AG04449 (cell line): Measurements from ENCODE around the gene CRISPLD2.
"Not testable (repeated sequence)": the region's sequence is repeated elsewhere in the genome, so short reads cannot be mapped to it uniquely, and the experiment has no call there.

Experiments
- CTCF ChIA-PET: fragments of 350-600 bp; formaldehyde crosslinking; extraction: SDS; loops from one replicate; lab custom pipeline; 2021; ENCODE audit warnings: antibody characterized with exemption; lab: Yijun Ruan, JAX
- POLR2A ChIA-PET: fragments of 400-600, 350-600 bp; formaldehyde crosslinking; extraction: SDS; loops from one replicate; lab custom pipeline; 2020; ENCODE audit warnings: antibody characterized with exemption, inconsistent platforms; lab: Yijun Ruan, JAX
- DNase-seq: peaks from one replicate; pipeline ENCODE4 v3.0.0-alpha.2; 2010; ENCODE audit warnings: low read depth, low spot score
- H3K4me3 ChIP-seq: 2 replicates; pipeline ENCODE4 v1.5.1; 2011; ENCODE audit warnings: low read depth, mild to moderate bottlenecking, control low read depth, low read length
- TF ChIP-seq, protein P1 (sequence below): IDR thresholded peaks from one replicate; pipeline ENCODE4 v1.5.1; 2011; ENCODE audit warnings: mild to moderate bottlenecking, moderate library complexity, low read length, control low read depth, inconsistent platforms; ENCODE audit not compliant: insufficient read depth; ENCODE audit errors: missing control alignments

The CRISPLD2 gene

DNA sequence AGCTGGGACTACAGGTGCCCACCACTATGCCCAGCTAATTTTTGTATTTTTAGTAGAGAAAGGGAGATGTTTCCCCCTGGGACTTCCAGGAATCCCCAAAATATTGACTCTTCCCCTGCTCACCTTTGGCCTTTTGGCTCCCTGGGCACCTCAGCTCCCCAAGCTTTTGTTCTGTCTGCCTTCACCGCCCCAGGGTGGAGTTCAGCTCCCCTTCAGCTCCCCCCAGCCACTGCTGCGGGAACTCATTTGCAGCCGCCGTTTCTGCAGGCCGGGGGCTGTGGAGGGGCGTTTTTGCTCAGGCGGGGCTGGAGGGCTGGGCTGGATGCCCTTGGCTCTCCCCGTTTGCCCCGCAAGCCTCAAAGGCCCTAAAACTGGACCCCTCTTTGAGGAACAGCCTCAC lies 47.9 kb downstream of the CRISPLD2 start:
- no peak overlapping the region for H3K4me3 ChIP-seq
- ChIA-PET CTCF (no interaction called here), POLR2A (no interaction called here)
- TF ChIP-seq, protein P1, sequence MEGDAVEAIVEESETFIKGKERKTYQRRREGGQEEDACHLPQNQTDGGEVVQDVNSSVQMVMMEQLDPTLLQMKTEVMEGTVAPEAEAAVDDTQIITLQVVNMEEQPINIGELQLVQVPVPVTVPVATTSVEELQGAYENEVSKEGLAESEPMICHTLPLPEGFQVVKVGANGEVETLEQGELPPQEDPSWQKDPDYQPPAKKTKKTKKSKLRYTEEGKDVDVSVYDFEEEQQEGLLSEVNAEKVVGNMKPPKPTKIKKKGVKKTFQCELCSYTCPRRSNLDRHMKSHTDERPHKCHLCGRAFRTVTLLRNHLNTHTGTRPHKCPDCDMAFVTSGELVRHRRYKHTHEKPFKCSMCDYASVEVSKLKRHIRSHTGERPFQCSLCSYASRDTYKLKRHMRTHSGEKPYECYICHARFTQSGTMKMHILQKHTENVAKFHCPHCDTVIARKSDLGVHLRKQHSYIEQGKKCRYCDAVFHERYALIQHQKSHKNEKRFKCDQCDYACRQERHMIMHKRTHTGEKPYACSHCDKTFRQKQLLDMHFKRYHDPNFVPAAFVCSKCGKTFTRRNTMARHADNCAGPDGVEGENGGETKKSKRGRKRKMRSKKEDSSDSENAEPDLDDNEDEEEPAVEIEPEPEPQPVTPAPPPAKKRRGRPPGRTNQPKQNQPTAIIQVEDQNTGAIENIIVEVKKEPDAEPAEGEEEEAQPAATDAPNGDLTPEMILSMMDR = no peak
- DNase-seq = no peak

DNA sequence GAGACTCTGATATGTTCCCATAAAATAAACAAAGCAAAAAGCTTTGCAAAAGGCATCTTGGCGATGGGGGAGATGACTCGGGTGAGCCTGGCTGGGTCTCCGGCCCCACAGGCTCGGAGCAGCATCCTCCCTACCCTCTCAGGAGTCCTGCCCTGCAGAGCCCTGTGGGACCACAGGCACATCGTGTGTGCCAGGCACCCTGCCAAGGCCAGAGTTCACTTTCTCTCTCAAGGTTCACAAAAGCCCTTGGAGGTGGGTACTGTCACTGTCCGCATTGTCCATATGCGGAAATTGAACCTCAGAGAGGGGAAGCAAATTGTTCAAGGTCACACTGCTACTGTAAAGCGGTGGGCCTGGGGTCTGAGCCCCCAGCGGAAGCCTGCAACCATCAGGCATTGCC lies 48.5 kb downstream of the CRISPLD2 start:
- ChIA-PET POLR2A (no interaction called here), CTCF (no interaction called here)
- no peak for DNase-seq
- TF ChIP-seq, protein P1 = no peak
- no peak overlapping the region for H3K4me3 ChIP-seq

DNA sequence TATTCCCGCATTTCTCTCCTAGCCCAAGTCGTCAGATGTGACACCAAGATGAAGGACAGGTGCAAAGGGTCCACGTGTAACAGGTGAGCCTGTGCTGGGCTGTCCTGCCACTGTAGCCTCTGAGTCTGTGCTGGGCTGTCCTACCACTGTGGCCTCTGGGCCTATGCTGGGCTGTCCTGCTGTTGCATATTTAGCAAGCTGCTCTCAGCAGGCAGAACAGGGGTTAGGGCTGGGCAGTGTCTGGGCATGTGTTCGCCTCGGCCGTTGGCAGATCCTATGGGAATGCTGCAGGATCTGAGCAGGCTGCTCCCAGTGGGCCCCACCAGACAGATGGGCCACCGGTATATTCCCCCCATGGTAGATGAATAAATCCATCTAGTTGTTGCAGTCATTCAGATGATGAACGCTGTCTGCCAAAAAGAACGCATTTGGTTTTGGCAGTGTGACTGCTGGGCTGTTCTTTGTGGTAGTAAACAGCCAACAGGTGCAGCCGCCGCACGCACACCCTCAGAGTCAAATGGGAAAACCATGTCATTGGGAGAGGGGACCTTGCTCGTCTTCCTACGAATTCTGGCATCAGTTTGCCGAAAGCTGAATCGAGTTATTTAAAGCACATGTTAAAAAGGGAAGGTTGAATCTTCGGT lies 49.2 kb downstream of the CRISPLD2 start:
- no peak overlapping the region for H3K4me3 ChIP-seq
- POLR2A ChIA-PET = no interaction called here
- TF ChIP-seq, protein P1 = no peak
- CTCF ChIA-PET = no interaction called here
- DNase-seq = no peak

DNA sequence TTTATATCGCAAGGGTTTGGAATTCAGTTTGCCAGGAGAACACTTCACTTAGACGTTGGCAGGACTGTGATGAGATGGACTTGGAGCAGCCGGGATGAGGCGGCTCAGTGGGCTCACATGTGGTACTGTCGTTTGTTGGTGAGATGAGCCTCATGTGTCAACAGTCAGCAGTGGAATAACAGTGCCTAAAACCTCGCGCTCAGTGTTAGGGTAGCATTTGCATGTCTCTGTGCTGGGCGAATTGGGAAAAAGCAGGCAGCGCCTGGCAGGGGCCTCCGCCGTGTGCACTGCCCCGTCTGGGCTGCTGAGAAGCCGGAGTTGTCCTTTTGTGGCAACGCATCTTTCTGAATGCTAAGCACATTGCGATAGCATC lies 49.7 kb downstream of the CRISPLD2 start:
- TF ChIP-seq, protein P1 = no peak
- no peak overlapping the region for H3K4me3 ChIP-seq
- no peak for DNase-seq
- CTCF ChIA-PET = no interaction called here
- POLR2A ChIA-PET = no interaction called here

DNA sequence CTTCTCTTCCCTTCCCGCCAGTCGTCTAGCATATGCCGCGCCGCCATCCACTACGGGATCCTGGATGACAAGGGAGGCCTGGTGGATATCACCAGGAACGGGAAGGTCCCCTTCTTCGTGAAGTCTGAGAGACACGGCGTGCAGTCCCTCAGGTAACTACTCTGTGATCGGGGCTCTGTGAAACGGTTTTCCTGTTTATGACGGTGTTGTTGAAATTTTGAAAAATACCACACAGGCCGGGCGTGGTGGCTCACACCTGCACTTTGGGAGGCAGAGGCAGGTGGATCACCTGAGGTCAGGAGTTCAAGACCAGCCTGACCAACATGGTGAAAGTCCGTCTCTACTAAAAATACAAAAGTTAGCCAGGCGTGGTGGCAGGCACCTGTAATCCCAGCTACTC lies 53.2 kb downstream of the CRISPLD2 start:
- H3K4me3 ChIP-seq, CTCF ChIA-PET, POLR2A ChIA-PET, DNase-seq: not testable (repeated sequence)

DNA sequence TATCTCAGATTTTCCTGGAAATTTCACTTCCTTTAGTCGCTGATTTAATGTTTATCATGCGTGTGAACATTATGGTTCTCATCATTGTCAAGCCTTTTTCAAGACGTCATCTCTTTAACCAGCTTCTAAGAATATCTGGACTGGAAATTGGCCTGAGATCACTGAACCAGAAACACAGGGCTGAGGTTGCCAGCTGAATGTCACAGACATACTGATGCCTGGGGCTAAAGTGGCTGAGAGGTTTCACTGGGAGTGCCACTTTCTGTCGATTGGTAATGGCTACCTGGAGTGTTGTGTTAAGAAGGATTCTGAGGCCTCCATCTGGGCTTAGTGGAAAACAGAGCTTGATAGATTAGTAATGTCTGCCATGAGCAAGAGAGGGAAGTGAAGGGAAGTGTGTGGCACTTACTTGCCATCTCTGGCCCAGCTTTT lies 54.2 kb downstream of the CRISPLD2 start:
- DNase-seq = no peak
- CTCF ChIA-PET = interaction anchor here (0.9 to 1.2 kb wide), 4 partner anchors 10 to 202 kb away, joined by 3 read pairs; no protein-coding TSS in a partner anchor
- POLR2A ChIA-PET = no interaction called here

More for the DNA sequence above, 54.2 kb downstream of the CRISPLD2 start:
- H3K4me3 ChIP-seq = no peak overlapping the region
- TF ChIP-seq, protein P1 = no peak
